DND-41 (cell line): ENCODE measurements around the gene YTHDF1.

Experiments
- ATAC-seq: fragments of 200-7000 bp; cut with Tn5 transposase; 3 replicates; pipeline ENCODE4 v1.9.1; 2021; ENCODE audit warnings: low read depth; ENCODE audit not compliant: insufficient read depth
- DNase-seq: peaks from one replicate; pipeline ENCODE4 v3.0.0-alpha.2; 2020
- H2AFZ ChIP-seq: 2 replicates; pipeline ENCODE4 v1.6.0; 2012; ENCODE audit warnings: low read depth, low read length
- H3K27ac ChIP-seq: 2 replicates; pipeline ENCODE4 v1.5.1; 2012; ENCODE audit warnings: low read length, inconsistent platforms
- H3K27me3 ChIP-seq: fragments of 200-600 bp; sonication (generic); 2 replicates; pipeline ENCODE4 v1.6.0; 2012; ENCODE audit warnings: low read length, mild to moderate bottlenecking, inconsistent platforms; ENCODE audit not compliant: insufficient read depth, poor library complexity
- H3K36me3 ChIP-seq: 2 replicates; pipeline ENCODE4 v1.5.1; 2012; ENCODE audit warnings: low read length, inconsistent platforms; ENCODE audit not compliant: insufficient read depth
- H3K4me1 ChIP-seq: 2 replicates; pipeline ENCODE4 v1.5.1; 2012; ENCODE audit warnings: mild to moderate bottlenecking, low read length; ENCODE audit not compliant: insufficient read depth
- H3K4me2 ChIP-seq: 2 replicates; pipeline ENCODE4 v1.6.0; 2012; ENCODE audit warnings: mild to moderate bottlenecking, moderate library complexity, low read length, inconsistent platforms; ENCODE audit not compliant: insufficient read depth
- H3K4me3 ChIP-seq, 2 experiments: fragments of 200-600 bp in 1 of 2; shearing (Covaris generic) in 1 of 2; 2 replicates each; pipeline ENCODE4 v1.5.1; 2012 to 2016; ENCODE audit warnings: inconsistent platforms in 2 of 2, low read length in 2 of 2, mild to moderate bottlenecking in 2 of 2, low read depth in 1 of 2, moderate library complexity in 1 of 2
- H3K79me2 ChIP-seq: 2 replicates; pipeline ENCODE4 v1.6.0; 2012; ENCODE audit warnings: low read length, inconsistent platforms; ENCODE audit not compliant: insufficient read depth
- H3K9ac ChIP-seq: 2 replicates; pipeline ENCODE4 v1.6.0; 2012; ENCODE audit warnings: low read depth, mild to moderate bottlenecking, inconsistent platforms, low read length, moderate library complexity
- H3K9me3 ChIP-seq: 2 replicates; pipeline ENCODE4 v1.5.1; 2012; ENCODE audit warnings: low read length, moderate library complexity, mild to moderate bottlenecking, inconsistent platforms; ENCODE audit not compliant: insufficient read depth, severe bottlenecking
- H4K20me1 ChIP-seq: 2 replicates; pipeline ENCODE4 v1.6.0; 2012; ENCODE audit warnings: low read length; ENCODE audit not compliant: insufficient read depth
- CTCF ChIP-seq: IDR thresholded peaks from 2 replicates; pipeline ENCODE4 v1.5.1; 2012; ENCODE audit warnings: borderline replicate concordance, low read length, moderate library complexity, mild to moderate bottlenecking; ENCODE audit not compliant: poor library complexity, severe bottlenecking; ENCODE audit errors: extremely low read depth
- EZH2 ChIP-seq: IDR thresholded peaks from 3 replicates; pipeline ENCODE4 v1.6.1; 2012; ENCODE audit warnings: borderline replicate concordance, low read depth, mild to moderate bottlenecking, moderate library complexity, low read length, inconsistent platforms; ENCODE audit not compliant: severe bottlenecking

The YTHDF1 gene

GRCh38 chr20:63192721-63193120 lies 23.2 kb downstream of the YTHDF1 start:
- peaks cover 23% of the 10 kb centered on the region for H3K79me2 ChIP-seq
- H4K20me1 ChIP-seq, result peaks cover 73% of the 10 kb centered on the region
- H3K4me1 ChIP-seq, result peaks cover 9% of the 10 kb centered on the region
- no peaks in the 10 kb centered on the region for H3K9me3 ChIP-seq
- H3K27me3 ChIP-seq, result no peaks in the 10 kb centered on the region
- H3K36me3 ChIP-seq, result peaks cover 34% of the 10 kb centered on the region
- H3K4me3 ChIP-seq, result no peak overlapping the region
- no peak overlapping the region for H3K9ac ChIP-seq
- no peak overlapping the region for H3K4me2 ChIP-seq
- ATAC-seq (no peak), DNase-seq (no peak)
- H3K27ac ChIP-seq, result no peak overlapping the region
- H2AFZ ChIP-seq, result no peak overlapping the region
- TF ChIP-seq EZH2 (no peak), CTCF (no peak)

- DNase-seq (no peak), ATAC-seq (no peak)
- Histone ChIP-seq H3K9me3 (no peaks in the 10 kb centered on the region), H3K4me1 (peaks cover 9% of the 10 kb centered on the region), H3K4me3 (no peak overlapping the region), H3K36me3 (peaks cover 20% of the 10 kb centered on the region), H3K9ac (no peak overlapping the region), H3K4me2 (no peak overlapping the region), H4K20me1 (peaks cover 67% of the 10 kb centered on the region), H2AFZ (no peak overlapping the region), H3K27ac (no peak overlapping the region), H3K27me3 (no peaks in the 10 kb centered on the region), H3K79me2 (peaks cover 10% of the 10 kb centered on the region; the same call in 1 of the 2 replicates)
- TF ChIP-seq EZH2, result no peak
- no peak for TF ChIP-seq CTCF
Observed at GRCh38 chr20:63191400-63191799, 24.5 kb downstream of the YTHDF1 start.

- H3K79me2 ChIP-seq, result 0 out of 2 replicates have a peak, but pooled peaks cover 5% of the 10 kb centered on the region
- H3K9me3 ChIP-seq, result no peaks in the 10 kb centered on the region
- H3K27me3 ChIP-seq, result no peaks in the 10 kb centered on the region
- DNase-seq, result no peak
- H2AFZ ChIP-seq, result no peak overlapping the region
- no peak overlapping the region for H3K9ac ChIP-seq
- H3K4me1 ChIP-seq, result peaks cover 9% of the 10 kb centered on the region
- TF ChIP-seq EZH2, result no peak
- no peak for TF ChIP-seq CTCF
- no peak overlapping the region for H3K4me2 ChIP-seq
- peaks cover 63% of the 10 kb centered on the region for H4K20me1 ChIP-seq
- no peak overlapping the region for H3K4me3 ChIP-seq
- no peak overlapping the region for H3K27ac ChIP-seq
- ATAC-seq, result no peak
- peaks cover 15% of the 10 kb centered on the region for H3K36me3 ChIP-seq
Observed at GRCh38 chr20:63190828-63191227, 25.1 kb downstream of the YTHDF1 start.
